ENCODE data around the gene CR1.
"Not testable (repeated sequence)": the region's sequence is repeated elsewhere in the genome, so short reads cannot be mapped to it uniquely, and the experiment has no call there.

The CR1 gene

GRCh38 chr1:207510444-207510843 lies 14.5 kb downstream of the CR1 start:
- TF ChIP-seq MYC (IDR thresholded peaks at IDR 0.05; ENCODE audit: low read depth, low read length), result no peak
- no peak for TF ChIP-seq POLR2A (IDR thresholded peaks at IDR 0.05; ENCODE audit: extremely low read depth, insufficient read length)
- no peak for TF ChIP-seq MAX (IDR thresholded peaks at IDR 0.05; ENCODE audit: low read depth, low read length)
- no peak for TF ChIP-seq CTCF (IDR thresholded peaks at IDR 0.05; ENCODE audit: low read depth, low read length)
- no peak overlapping the region for H3K4me3 ChIP-seq (ENCODE audit: low read depth, low read length)
- DNase-seq (ENCODE audit: low read depth), result no peak

- TF ChIP-seq POLR2A (IDR thresholded peaks at IDR 0.05; ENCODE audit: extremely low read depth, insufficient read length), result no peak
- TF ChIP-seq CTCF (IDR thresholded peaks at IDR 0.05; ENCODE audit: low read depth, low read length), result no peak
- TF ChIP-seq MYC (IDR thresholded peaks at IDR 0.05; ENCODE audit: low read depth, low read length), result no peak
- TF ChIP-seq MAX (IDR thresholded peaks at IDR 0.05; ENCODE audit: low read depth, low read length), result no peak
- no peak for DNase-seq (ENCODE audit: low read depth)
- H3K4me3 ChIP-seq (ENCODE audit: low read depth, low read length), result no peak overlapping the region
Measured at GRCh38 chr1:207514890-207515289, 18.9 kb downstream of the CR1 start.

GRCh38 chr1:207516729-207517128 lies 20.8 kb downstream of the CR1 start:
- H3K4me3 ChIP-seq (ENCODE audit: low read depth, low read length), result no peak overlapping the region
- no peak for DNase-seq (ENCODE audit: low read depth)
- TF ChIP-seq CTCF (IDR thresholded peaks at IDR 0.05; ENCODE audit: low read depth, low read length) (no peak), MAX (IDR thresholded peaks at IDR 0.05; ENCODE audit: low read depth, low read length) (no peak), POLR2A (IDR thresholded peaks at IDR 0.05; ENCODE audit: extremely low read depth, insufficient read length) (no peak), MYC (IDR thresholded peaks at IDR 0.05; ENCODE audit: low read depth, low read length) (no peak)

- DNase-seq (ENCODE audit: low read depth), result no peak
- TF ChIP-seq MAX (IDR thresholded peaks at IDR 0.05; ENCODE audit: low read depth, low read length) (no peak), MYC (IDR thresholded peaks at IDR 0.05; ENCODE audit: low read depth, low read length) (no peak), POLR2A (IDR thresholded peaks at IDR 0.05; ENCODE audit: extremely low read depth, insufficient read length) (no peak), CTCF (IDR thresholded peaks at IDR 0.05; ENCODE audit: low read depth, low read length) (no peak)
- no peak overlapping the region for H3K4me3 ChIP-seq (ENCODE audit: low read depth, low read length)
Measured at GRCh38 chr1:207518608-207519236, 22.8 kb downstream of the CR1 start.

DNA sequence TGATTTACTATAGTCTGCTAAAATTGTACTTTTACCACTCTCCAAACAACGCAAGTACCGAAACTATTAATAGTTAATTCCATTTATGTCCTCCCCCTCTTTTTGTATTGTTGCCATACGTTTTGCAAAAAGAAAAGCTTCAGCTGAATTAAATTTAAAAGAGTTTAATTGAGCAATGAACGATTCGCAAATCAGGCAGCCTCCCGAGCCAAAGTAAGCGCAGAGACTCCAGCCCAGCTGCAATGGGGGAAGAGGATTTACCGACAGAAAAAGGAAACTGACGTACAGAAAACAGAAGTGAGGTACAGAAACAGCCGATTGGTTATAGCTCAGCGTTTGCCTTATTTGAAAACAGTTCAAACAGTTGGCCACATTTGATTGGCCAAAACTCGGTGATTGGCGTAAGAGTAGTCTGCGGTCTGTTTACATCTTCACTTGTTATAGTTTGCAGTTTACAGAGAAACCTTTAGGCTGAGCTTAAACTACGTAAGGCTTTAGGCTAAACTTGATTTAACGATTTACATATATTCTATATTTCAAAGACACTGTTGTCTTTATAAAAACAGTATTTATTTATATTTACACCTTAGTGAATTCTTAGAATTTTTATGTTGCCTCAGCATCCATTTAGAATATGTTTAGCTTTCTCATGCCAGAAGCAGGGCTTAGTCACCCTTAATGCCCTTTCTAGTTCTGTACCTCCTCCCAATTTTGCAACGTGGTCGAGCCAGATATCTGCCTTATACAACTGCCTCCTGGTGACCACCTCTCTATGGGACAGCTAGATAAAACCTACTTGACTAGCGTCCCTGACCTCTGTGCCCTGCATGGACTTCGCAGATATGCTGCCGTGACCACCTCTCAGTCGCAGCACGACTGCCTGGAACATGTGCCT lies 23.8 kb downstream of the CR1 start:
- no peak for TF ChIP-seq POLR2A (IDR thresholded peaks at IDR 0.05; ENCODE audit: extremely low read depth, insufficient read length)
- TF ChIP-seq MAX (IDR thresholded peaks at IDR 0.05; ENCODE audit: low read depth, low read length), result no peak
- no peak for TF ChIP-seq MYC (IDR thresholded peaks at IDR 0.05; ENCODE audit: low read depth, low read length)
- no peak overlapping the region for H3K4me3 ChIP-seq (ENCODE audit: low read depth, low read length)
- no peak for DNase-seq (ENCODE audit: low read depth)

DNA sequence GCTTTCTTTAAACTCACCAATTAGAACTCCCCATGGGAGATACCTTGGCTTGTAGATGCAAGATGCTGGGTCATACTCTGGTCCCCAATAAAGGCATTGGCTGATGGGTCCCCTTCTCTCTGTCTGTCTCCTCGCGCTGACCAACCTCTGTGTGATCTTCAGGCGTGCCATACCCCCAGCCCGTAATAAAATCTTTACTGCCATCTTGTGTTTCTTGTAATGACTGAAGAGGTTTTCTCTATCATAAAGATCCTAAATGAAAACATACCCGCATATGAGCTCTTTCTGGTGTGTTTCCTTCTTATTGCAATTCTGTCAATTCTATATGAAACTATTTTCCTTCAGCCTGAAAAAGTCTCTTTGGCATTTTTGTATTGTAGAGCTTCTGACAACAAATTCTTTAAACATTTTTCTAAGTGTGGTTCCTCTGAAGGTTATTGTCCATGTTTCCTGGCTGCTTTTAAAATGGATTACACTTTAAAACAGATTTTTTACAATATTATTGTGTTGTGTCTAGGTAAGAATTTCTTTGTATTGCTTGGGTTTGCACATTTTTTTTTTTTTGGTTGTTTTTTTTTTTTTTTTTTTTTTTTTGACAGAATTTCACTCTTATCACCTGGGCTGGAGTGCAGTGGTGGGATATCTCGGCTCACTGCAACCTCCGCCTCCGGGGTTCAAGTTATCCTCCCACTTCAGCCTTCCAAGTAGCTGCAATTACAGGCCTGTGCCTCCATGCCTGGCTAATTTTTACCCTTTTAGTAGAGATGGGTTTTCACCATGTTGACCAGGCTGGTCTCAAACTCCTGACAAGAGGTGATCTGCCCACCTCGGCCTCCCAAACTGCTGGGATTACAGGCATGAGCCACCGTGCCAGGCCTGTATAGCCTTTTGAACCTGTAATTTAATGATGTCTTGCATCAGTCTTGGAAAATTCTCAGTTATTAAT lies 24.7 kb downstream of the CR1 start:
- DNase-seq (ENCODE audit: low read depth); H3K4me3 ChIP-seq (ENCODE audit: low read depth, low read length): not testable (repeated sequence)

GRCh38 chr1:207525239-207525638 lies 29.3 kb downstream of the CR1 start:
- not testable (repeated sequence) for H3K4me3 ChIP-seq (ENCODE audit: low read depth, low read length); DNase-seq (ENCODE audit: low read depth)

GRCh38 chr1:207528401-207528800 lies 32.4 kb downstream of the CR1 start:
- DNase-seq (ENCODE audit: low read depth); H3K4me3 ChIP-seq (ENCODE audit: low read depth, low read length): not testable (repeated sequence)

GRCh38 chr1:207536263-207536662 lies 40.3 kb downstream of the CR1 start:
- not testable (repeated sequence) for H3K4me3 ChIP-seq (ENCODE audit: low read depth, low read length); DNase-seq (ENCODE audit: low read depth)
